ENCODE measurements around the gene ZNF304.

DNA sequence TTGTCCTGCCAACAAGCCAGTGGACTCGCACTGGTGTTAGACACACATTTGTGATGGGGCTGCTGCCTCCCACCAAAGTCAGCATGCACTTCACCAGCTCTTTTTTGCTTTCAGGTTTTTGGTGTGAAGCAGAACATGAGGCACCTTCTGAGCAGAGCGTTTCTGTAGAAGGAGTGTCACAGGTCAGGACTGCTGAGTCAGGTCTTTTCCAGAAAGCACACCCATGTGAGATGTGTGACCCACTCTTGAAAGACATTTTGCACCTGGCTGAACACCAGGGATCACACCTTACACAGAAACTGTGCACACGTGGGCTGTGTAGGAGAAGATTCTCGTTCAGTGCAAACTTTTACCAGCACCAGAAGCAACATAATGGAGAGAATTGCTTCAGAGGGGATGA, 4.8 kb downstream of the ZNF304 start:
- no peak for TF ChIP-seq POLR2A (IDR thresholded peaks at IDR 0.05; ENCODE audit: low read length)
- TF ChIP-seq GATA1 (IDR thresholded peaks at IDR 0.05; ENCODE audit: low read depth, low read length): no peak
